Esophagus squamous epithelium (tissue), 5 donors: Measurements from ENCODE around the gene MGAT1. TPM values are rescaled to one million over a fixed set of nuclear protein-coding genes. Genes with fewer than 3 reads are reported as not detected.

ENCODE experiments used
- DNase-seq: peaks from one replicate; lab custom pipeline; 2025; lab: John Stamatoyannopoulos, UW
- H3K27ac ChIP-seq, 4 donors: fragments of 200-600 bp; sonication (generic); one replicate each; pipeline ENCODE4 v1.5.1; 2016 to 2019; ENCODE audit warnings: mild to moderate bottlenecking in 1 of 4
- H3K27me3 ChIP-seq, 4 donors: fragments of 200-600 bp; sonication (generic); 1 replicate in 3 of 4; 2 replicates in 1 of 4; pipeline versions ENCODE4 v1.5.1 to v1.6.0; 2017 to 2021; ENCODE audit warnings: antibody characterized with exemption in 1 of 4
- H3K36me3 ChIP-seq, 3 donors: fragments of 200-600 bp; sonication (generic); one replicate each; pipeline ENCODE4 v1.5.1; 2016 to 2019
- H3K4me1 ChIP-seq, 3 donors: fragments of 200-600 bp; sonication (generic); one replicate each; pipeline ENCODE4 v1.5.1; 2017 to 2019
- H3K4me3 ChIP-seq, 4 donors: fragments of 200-600 bp; sonication (generic); 1 replicate in 3 of 4; 2 replicates in 1 of 4; pipeline ENCODE4 v1.5.1; 2016 to 2019; ENCODE audit warnings: mild to moderate bottlenecking in 2 of 4, moderate library complexity in 1 of 4
- H3K9me3 ChIP-seq, 3 donors: fragments of 200-600 bp; sonication (generic); one replicate each; pipeline ENCODE4 v1.5.1; 2016 to 2019
- POLR2A ChIP-seq, 4 donors: fragments of 450-650 bp; IDR thresholded peaks; one replicate each; pipeline ENCODE4 v1.6.1; 2017; ENCODE audit warnings: antibody characterized with exemption in 4 of 4, mild to moderate bottlenecking in 4 of 4, moderate library complexity in 3 of 4
- WGBS, 2 donors: methylation state at CpG; one replicate each; pipeline ENCODE4 v1.1.5; 2018; 5-methylcytosine and 5-hydroxymethylcytosine counted together
- intact Hi-C: fragments of 100-400 bp; cut with DNase I; formaldehyde crosslinking; loops from one replicate; pipeline ENCODE4 v1.15.0; 2022
- total RNA-seq, 4 donors: library from RNA; depleted of rRNA; stranded (reverse); fragments of >200 nt; gene quantifications; one replicate each; pipeline ENCODE4 v1.1.0, GENCODE V29; 2016
- TF ChIP-seq, protein P1 (sequence below), 6 experiments: fragments of 450-650 bp in 4 of 6; fragments of 200-600 bp in 2 of 6; sonication (generic) in 2 of 6; IDR thresholded peaks; one replicate each; pipeline ENCODE4 v1.5.1; 2016 to 2019; ENCODE audit warnings: antibody characterized with exemption in 6 of 6, mild to moderate bottlenecking in 4 of 6, moderate library complexity in 4 of 6
- donor health status: DM: yes; HTN: yes; CAD: no.

The MGAT1 gene
- total RNA-seq, 4 donors from 2014 or later, result 62.6 to 163 (median 111) TPM

DNA sequence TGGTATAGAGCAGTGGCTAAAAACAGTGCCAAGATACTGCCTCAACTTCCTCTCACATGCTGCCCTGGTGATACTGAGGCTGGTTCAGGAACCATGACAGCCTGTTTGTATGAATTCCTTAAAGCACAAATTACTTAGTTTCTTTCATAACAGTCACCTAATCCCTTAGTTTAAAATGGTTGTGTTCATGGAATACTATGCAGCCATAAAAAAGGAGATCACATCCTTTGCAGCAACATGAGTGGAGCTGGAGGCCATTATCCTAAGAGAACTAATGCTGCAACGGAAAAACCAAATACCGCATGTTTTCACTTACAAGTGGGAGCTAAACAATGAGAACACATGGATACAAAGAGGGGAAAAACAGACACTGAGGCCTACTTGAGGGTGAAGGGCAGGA lies 36.6 kb upstream of the MGAT1 start:
- DNase-seq, result no peak
- WGBS, 2 donors, result 94 to 100% methylated on average over 2 of the region's 2 CpGs
- H3K27ac ChIP-seq, result no peak overlapping the region
- H3K4me1 ChIP-seq, result peaks cover 0 to 5% (median 0%) of the 10 kb centered on the region in 3 donors
- TF ChIP-seq, protein P1, sequence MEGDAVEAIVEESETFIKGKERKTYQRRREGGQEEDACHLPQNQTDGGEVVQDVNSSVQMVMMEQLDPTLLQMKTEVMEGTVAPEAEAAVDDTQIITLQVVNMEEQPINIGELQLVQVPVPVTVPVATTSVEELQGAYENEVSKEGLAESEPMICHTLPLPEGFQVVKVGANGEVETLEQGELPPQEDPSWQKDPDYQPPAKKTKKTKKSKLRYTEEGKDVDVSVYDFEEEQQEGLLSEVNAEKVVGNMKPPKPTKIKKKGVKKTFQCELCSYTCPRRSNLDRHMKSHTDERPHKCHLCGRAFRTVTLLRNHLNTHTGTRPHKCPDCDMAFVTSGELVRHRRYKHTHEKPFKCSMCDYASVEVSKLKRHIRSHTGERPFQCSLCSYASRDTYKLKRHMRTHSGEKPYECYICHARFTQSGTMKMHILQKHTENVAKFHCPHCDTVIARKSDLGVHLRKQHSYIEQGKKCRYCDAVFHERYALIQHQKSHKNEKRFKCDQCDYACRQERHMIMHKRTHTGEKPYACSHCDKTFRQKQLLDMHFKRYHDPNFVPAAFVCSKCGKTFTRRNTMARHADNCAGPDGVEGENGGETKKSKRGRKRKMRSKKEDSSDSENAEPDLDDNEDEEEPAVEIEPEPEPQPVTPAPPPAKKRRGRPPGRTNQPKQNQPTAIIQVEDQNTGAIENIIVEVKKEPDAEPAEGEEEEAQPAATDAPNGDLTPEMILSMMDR (IDR thresholded peaks at IDR 0.05), result no peak
- TF ChIP-seq POLR2A (IDR thresholded peaks at IDR 0.05), result no peak
- H3K36me3 ChIP-seq, result peaks cover 0 to 40% (median 0%) of the 10 kb centered on the region in 3 donors
- intact Hi-C loops, result no loop called here
- H3K4me3 ChIP-seq, result no peak overlapping the region
- no peaks in the 10 kb centered on the region for H3K27me3 ChIP-seq
- no peaks in the 10 kb centered on the region for H3K9me3 ChIP-seq

DNA sequence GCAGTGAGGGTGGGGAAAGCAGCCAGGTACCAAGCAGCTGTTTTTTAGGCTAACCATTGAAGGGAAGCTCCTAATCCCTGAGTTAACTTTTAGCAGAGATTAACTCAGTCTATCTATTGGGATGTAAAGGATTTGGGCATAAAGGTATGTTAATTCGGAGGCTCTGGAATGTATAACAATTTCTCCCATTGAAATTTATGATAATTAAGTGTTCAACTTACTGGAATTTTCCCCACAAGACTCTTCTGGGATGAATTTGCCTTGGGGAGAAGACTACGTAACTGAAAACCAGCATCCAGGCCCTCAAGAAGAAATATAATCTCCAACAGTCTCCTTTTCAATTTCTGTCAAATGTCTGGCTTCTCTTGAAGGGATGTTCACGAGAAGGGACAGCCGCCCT lies 34.9 kb upstream of the MGAT1 start:
- Histone ChIP-seq H3K27me3 (no peaks in the 10 kb centered on the region), H3K4me3 (no peak overlapping the region), H3K27ac (no peak overlapping the region), H3K4me1 (peaks cover 4 to 23% (median 8%) of the 10 kb centered on the region in 3 donors), H3K36me3 (peaks cover 0 to 41% (median 0%) of the 10 kb centered on the region in 3 donors), H3K9me3 (no peaks in the 10 kb centered on the region)
- DNase-seq, result no peak
- intact Hi-C loops, result no loop called here
- TF ChIP-seq POLR2A (IDR thresholded peaks at IDR 0.05), result no peak
- TF ChIP-seq, protein P1 (IDR thresholded peaks at IDR 0.05), result no peak
- WGBS, 2 donors, result 93 to 97% methylated on average over 4 of the region's 4 CpGs

DNA sequence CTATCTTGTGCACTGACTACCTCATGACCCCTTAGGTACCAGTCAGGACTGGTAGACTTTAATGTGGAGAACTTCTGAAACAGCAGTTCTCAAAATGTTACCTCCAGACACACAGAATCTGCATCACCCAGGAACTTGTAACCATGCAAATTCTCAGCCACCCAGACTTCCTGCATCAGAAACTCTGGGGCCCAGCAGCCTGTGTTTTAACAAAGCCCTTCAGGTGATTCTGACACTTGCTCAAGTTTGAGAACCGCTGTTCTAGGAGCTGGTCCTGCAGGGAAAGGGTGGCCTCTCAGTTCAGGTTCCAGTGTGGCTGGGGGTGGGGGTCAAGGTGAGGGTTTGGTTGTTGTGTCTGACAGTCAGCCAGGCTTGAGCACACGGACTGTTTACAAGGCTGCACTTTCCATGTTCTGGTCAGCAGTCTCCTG lies 30.0 kb upstream of the MGAT1 start:
- 83 to 85% methylated on average over 2 of the region's 2 CpGs for WGBS, 2 donors
- TF ChIP-seq POLR2A (IDR thresholded peaks at IDR 0.05), result no peak
- TF ChIP-seq, protein P1 (IDR thresholded peaks at IDR 0.05), result no peak
- peak overlapping the region in 2 of 4 donors; percentile 83 to 97 for H3K4me3 ChIP-seq
- H3K27me3 ChIP-seq, result no peaks in the 10 kb centered on the region
- intact Hi-C loops, result no loop called here
- H3K9me3 ChIP-seq, result no peaks in the 10 kb centered on the region
- peaks cover 21 to 51% (median 24%) of the 10 kb centered on the region in 3 donors for H3K4me1 ChIP-seq
- peak overlapping the region in 3 of 4 donors; percentile 13 to 98 (median 96) for H3K27ac ChIP-seq
- H3K36me3 ChIP-seq, result peaks cover 0 to 48% (median 0%) of the 10 kb centered on the region in 3 donors
- DNase-seq, result no peak

DNA sequence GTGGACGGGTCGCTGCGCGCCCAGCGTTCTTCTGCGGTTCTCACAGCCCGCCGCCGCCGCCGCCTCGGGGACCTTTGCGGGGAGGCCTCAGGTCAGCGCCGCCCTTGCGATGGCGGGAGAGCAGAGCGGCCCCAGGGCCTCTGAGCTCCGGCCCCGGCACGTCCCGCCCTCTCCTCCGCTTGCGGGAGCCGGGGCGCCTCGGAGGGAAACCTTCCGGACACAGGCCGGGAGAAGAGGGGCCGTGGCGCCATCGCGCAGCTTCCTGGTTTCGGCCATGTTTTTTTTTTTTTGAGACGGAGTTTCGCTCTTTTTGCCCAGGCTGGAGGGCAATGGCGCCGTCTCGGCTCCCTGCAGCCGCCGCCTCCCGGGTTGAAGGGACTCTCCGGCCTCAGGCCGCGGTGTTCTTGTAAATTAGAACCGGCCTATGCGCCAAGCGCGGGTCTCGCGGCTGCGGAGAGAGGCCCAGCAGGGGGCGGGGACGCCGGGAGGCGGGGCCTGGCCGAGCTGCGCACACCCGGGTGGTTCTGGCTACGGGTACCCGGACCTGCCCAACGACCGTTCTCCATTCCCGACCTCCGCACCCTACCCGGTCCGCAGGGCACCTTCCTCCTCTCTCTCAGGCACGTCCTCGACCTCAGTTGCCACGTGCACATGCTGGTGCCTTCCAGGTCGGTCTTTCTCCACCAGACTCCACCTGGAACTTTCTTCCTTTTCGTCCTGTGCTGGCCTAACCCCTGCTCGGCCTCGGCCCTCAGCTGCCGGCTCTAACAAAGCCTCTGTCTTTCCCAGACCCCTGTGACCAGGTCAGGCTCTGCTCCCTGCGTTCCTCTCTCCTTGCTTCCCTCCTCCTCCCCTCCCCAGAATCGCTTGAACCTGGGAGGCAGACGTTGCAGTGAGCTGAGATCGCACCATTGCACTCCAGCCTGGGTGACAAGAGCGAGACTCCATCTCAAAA lies 28.8 kb upstream of the MGAT1 start:
- peaks cover 25 to 63% (median 33%) of the 10 kb centered on the region in 3 donors for H3K4me1 ChIP-seq
- no peaks in the 10 kb centered on the region for H3K9me3 ChIP-seq
- 0 to 3% methylated on average over 24 to 37 of the region's 80 CpGs for WGBS, 2 donors
- intact Hi-C loops, result no loop called here
- DNase-seq, result no peak
- H3K27me3 ChIP-seq, result no peaks in the 10 kb centered on the region
- H3K4me3 ChIP-seq, result peak overlapping the region; percentile 80 to 97 (median 87)
- TF ChIP-seq, protein P1 (IDR thresholded peaks at IDR 0.05), result peak in 5 of 6 experiments; percentile 30 to 57 (median 40)
- TF ChIP-seq POLR2A (IDR thresholded peaks at IDR 0.05), result peak in 3 of 4 donors; percentile 16 to 95 (median 29)
- H3K27ac ChIP-seq, result peak overlapping the region; percentile 96 to 99 (median 98)
- peaks cover 0 to 35% (median 0%) of the 10 kb centered on the region in 3 donors for H3K36me3 ChIP-seq
